RPMI7951 (cell line): ENCODE measurements around the gene MAP4. TPM values are rescaled to one million over a fixed set of nuclear protein-coding genes. Genes with fewer than 3 reads are reported as not detected.
"Not testable (repeated sequence)": the region's sequence is repeated elsewhere in the genome, so short reads cannot be mapped to it uniquely, and the experiment has no call there.

Experiments used
- DNase-seq: peaks from one replicate; pipeline ENCODE4 v3.0.0-alpha.2; 2012; ENCODE audit warnings: low read depth
- total RNA-seq: library from RNA; depleted of rRNA; stranded (reverse); fragments of >200 nt; shearing (Covaris generic); gene quantifications from 2 replicates; pipeline ENCODE4 v1.2.3, GENCODE V29; 2014

Gene MAP4
- total RNA-seq, 1 experiment from 2014 or later = 97.6 TPM

GRCh38 chr3:47895241-47895640 is 121.0 kb downstream of the MAP4 start:
- no peak for DNase-seq

- DNase-seq = no peak
Observed at GRCh38 chr3:47892286-47893040, 123.8 kb downstream of the MAP4 start.

- DNase-seq = no peak
Observed at GRCh38 chr3:47891613-47892005, 124.6 kb downstream of the MAP4 start.

GRCh38 chr3:47890828-47891612 is 125.2 kb downstream of the MAP4 start:
- DNase-seq = no peak

GRCh38 chr3:47890126-47890827 is 125.9 kb downstream of the MAP4 start:
- DNase-seq = no peak

GRCh38 chr3:47888986-47889757 is 127.0 kb downstream of the MAP4 start:
- DNase-seq = no peak

GRCh38 chr3:47887991-47888390 is 128.2 kb downstream of the MAP4 start:
- DNase-seq = not testable (repeated sequence)

- DNase-seq = no peak
Observed at GRCh38 chr3:47885168-47885567, 131.0 kb downstream of the MAP4 start.

- no peak for DNase-seq
Observed at GRCh38 chr3:47884603-47885002, 131.6 kb downstream of the MAP4 start.

- DNase-seq = no peak
Observed at GRCh38 chr3:47882338-47882737, 133.9 kb downstream of the MAP4 start.

GRCh38 chr3:47877719-47878118 is 138.5 kb downstream of the MAP4 start:
- DNase-seq = no peak

GRCh38 chr3:47877290-47877689 is 138.9 kb downstream of the MAP4 start:
- peak; percentile 25 for DNase-seq

GRCh38 chr3:47874913-47875312 is 141.3 kb downstream of the MAP4 start:
- no peak for DNase-seq

- no peak for DNase-seq
Observed at GRCh38 chr3:47874438-47874837, 141.8 kb downstream of the MAP4 start.

- DNase-seq = no peak
Observed at GRCh38 chr3:47872916-47873315, 143.3 kb downstream of the MAP4 start.

GRCh38 chr3:47871389-47871788 is 144.8 kb downstream of the MAP4 start:
- DNase-seq = no peak

- no peak for DNase-seq
Observed at GRCh38 chr3:47870702-47871260, 145.4 kb downstream of the MAP4 start.

GRCh38 chr3:47870156-47870555 is 146.1 kb downstream of the MAP4 start:
- DNase-seq = no peak

GRCh38 chr3:47868306-47868705 is 147.9 kb downstream of the MAP4 start:
- DNase-seq = no peak

GRCh38 chr3:47867451-47868044 is 148.7 kb downstream of the MAP4 start:
- DNase-seq = no peak

GRCh38 chr3:47865192-47865591 is 151.0 kb downstream of the MAP4 start:
- DNase-seq = no peak
